Testis (tissue), 2 donors: ENCODE measurements around the gene OTOF.

Experiments used
- POLR2A ChIP-seq: fragments of 450-650 bp; IDR thresholded peaks from one replicate; pipeline ENCODE4 v1.6.1; 2017; ENCODE audit warnings: antibody characterized with exemption, mild to moderate bottlenecking, moderate library complexity
- TF ChIP-seq, protein P1 (sequence below), 3 experiments: fragments of 450-650 bp in 2 of 3; fragments of 200-600 bp in 1 of 3; sonication (generic) in 1 of 3; IDR thresholded peaks; one replicate each; pipeline ENCODE4 v1.5.1; 2016 to 2019; ENCODE audit warnings: antibody characterized with exemption in 3 of 3, mild to moderate bottlenecking in 2 of 3, moderate library complexity in 1 of 3

- TF ChIP-seq, protein P1, sequence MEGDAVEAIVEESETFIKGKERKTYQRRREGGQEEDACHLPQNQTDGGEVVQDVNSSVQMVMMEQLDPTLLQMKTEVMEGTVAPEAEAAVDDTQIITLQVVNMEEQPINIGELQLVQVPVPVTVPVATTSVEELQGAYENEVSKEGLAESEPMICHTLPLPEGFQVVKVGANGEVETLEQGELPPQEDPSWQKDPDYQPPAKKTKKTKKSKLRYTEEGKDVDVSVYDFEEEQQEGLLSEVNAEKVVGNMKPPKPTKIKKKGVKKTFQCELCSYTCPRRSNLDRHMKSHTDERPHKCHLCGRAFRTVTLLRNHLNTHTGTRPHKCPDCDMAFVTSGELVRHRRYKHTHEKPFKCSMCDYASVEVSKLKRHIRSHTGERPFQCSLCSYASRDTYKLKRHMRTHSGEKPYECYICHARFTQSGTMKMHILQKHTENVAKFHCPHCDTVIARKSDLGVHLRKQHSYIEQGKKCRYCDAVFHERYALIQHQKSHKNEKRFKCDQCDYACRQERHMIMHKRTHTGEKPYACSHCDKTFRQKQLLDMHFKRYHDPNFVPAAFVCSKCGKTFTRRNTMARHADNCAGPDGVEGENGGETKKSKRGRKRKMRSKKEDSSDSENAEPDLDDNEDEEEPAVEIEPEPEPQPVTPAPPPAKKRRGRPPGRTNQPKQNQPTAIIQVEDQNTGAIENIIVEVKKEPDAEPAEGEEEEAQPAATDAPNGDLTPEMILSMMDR (IDR thresholded peaks at IDR 0.05): no peak
- no peak for TF ChIP-seq POLR2A
These were observed at the start of gene OTOF for GRCh38 chr2:26477911-26478253.
